ENCODE data around the gene CTPS1. TPM values are rescaled to one million over a fixed set of nuclear protein-coding genes. Genes with fewer than 3 reads are reported as not detected.

CTPS1 gene
- total RNA-seq, 1 experiment from 2014 or later: 85.9 TPM

- BruUV-seq (replicated peaks): no TSS peak
- intact Hi-C loops (cut with micrococcal nuclease; ENCODE audit: unreplicated experiment): loop anchor here (10.0 kb wide), 1 partner anchor 342 kb away; no protein-coding TSS in a partner anchor
- CTCF ChIA-PET: interaction anchor here (0.7 to 2.3 kb wide), 8 partner anchors 11 to 108 kb away, joined by 3 to 20 read pairs (median 4); partner anchors contain the start of gene CITED4
- Mint-ChIP-seq H3K27ac (ENCODE audit: unreplicated experiment) (peak overlapping the region; percentile 23), H3K4me3 (ENCODE audit: low read depth, unreplicated experiment) (no peak overlapping the region), H3K27me3 (ENCODE audit: unreplicated experiment) (no peaks in the 10 kb centered on the region), H3K36me3 (ENCODE audit: insufficient read depth, unreplicated experiment) (peaks cover 5% of the 10 kb centered on the region), H3K9me3 (ENCODE audit: low read depth, unreplicated experiment) (no peaks in the 10 kb centered on the region), H3K4me1 (ENCODE audit: low read depth, unreplicated experiment) (peaks cover 47% of the 10 kb centered on the region)
- no peak for TF ChIP-seq CTCF (IDR thresholded peaks at IDR 0.05; ENCODE audit: unreplicated experiment)
- DNase-seq: no peak
Observed at GRCh38 chr1:40956407-40956806, 23.1 kb upstream of the CTPS1 start.

DNA sequence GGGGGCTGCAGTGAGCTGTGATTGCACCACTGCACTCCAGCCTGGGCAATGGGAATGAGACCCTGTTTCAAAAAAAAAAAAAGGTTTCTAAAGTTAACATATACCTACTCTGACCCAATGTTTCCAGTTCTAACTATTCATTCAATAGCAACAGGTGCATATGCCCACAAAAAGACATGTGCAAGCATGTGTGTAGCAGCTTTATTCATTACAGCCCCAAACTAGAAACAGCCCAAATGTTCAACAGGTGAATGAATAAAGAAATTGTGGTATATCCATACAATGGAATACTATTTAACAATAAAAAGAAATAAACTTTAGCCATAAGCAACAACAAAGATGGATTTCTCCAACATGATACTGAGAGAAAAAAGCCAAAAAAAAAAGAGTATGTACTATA lies 21.3 kb upstream of the CTPS1 start:
- no peaks in the 10 kb centered on the region for H3K27me3 Mint-ChIP-seq (ENCODE audit: unreplicated experiment)
- H3K4me3 Mint-ChIP-seq (ENCODE audit: low read depth, unreplicated experiment): no peak overlapping the region
- H3K9me3 Mint-ChIP-seq (ENCODE audit: low read depth, unreplicated experiment): no peaks in the 10 kb centered on the region
- TF ChIP-seq CTCF (IDR thresholded peaks at IDR 0.05; ENCODE audit: unreplicated experiment): no peak
- H3K27ac Mint-ChIP-seq (ENCODE audit: unreplicated experiment): no peak overlapping the region
- H3K36me3 Mint-ChIP-seq (ENCODE audit: insufficient read depth, unreplicated experiment): peaks cover 5% of the 10 kb centered on the region
- CTCF ChIA-PET: no interaction called here
- DNase-seq: no peak
- intact Hi-C loops (cut with micrococcal nuclease; ENCODE audit: unreplicated experiment): loop anchor here (10.0 kb wide), 1 partner anchor 343 kb away; no protein-coding TSS in a partner anchor
- BruUV-seq (replicated peaks): no TSS peak
- peaks cover 34% of the 10 kb centered on the region for H3K4me1 Mint-ChIP-seq (ENCODE audit: low read depth, unreplicated experiment)

DNA sequence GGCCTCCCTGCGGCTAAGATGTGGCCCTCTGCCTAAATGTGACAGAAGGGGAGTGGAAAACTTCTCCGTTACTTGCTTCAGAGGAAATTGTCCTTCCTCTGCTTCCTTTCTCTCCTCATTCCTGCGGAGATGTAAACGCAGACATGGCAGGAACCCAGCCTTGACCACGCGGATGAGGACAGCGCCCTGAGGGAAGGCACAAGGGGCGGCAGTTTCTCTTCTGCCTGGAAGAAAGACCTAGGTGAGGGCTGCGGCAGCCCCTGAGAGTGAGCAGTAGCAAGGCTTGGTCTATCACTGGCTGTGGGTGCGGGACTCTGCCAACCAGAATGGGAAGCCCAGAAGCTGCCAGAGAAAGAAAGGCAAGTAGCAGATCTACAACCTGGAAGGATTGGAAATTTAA lies 14.0 kb upstream of the CTPS1 start:
- H3K36me3 Mint-ChIP-seq (ENCODE audit: insufficient read depth, unreplicated experiment): peaks cover 6% of the 10 kb centered on the region
- BruUV-seq (replicated peaks): no TSS peak
- intact Hi-C loops (cut with micrococcal nuclease; ENCODE audit: unreplicated experiment): no loop called here
- no peak overlapping the region for H3K27ac Mint-ChIP-seq (ENCODE audit: unreplicated experiment)
- no peak overlapping the region for H3K4me3 Mint-ChIP-seq (ENCODE audit: low read depth, unreplicated experiment)
- peaks cover 12% of the 10 kb centered on the region for H3K4me1 Mint-ChIP-seq (ENCODE audit: low read depth, unreplicated experiment)
- no peaks in the 10 kb centered on the region for H3K27me3 Mint-ChIP-seq (ENCODE audit: unreplicated experiment)
- no peaks in the 10 kb centered on the region for H3K9me3 Mint-ChIP-seq (ENCODE audit: low read depth, unreplicated experiment)
- CTCF ChIA-PET: no interaction called here
- TF ChIP-seq CTCF (IDR thresholded peaks at IDR 0.05; ENCODE audit: unreplicated experiment): no peak
- no peak for DNase-seq

- DNase-seq: no peak
- intact Hi-C loops (cut with micrococcal nuclease; ENCODE audit: unreplicated experiment): no loop called here
- H3K27me3 Mint-ChIP-seq (ENCODE audit: unreplicated experiment): no peaks in the 10 kb centered on the region
- BruUV-seq (replicated peaks): no TSS peak
- H3K4me1 Mint-ChIP-seq (ENCODE audit: low read depth, unreplicated experiment): peaks cover 12% of the 10 kb centered on the region
- no peak for TF ChIP-seq CTCF (IDR thresholded peaks at IDR 0.05; ENCODE audit: unreplicated experiment)
- H3K27ac Mint-ChIP-seq (ENCODE audit: unreplicated experiment): no peak overlapping the region
- H3K4me3 Mint-ChIP-seq (ENCODE audit: low read depth, unreplicated experiment): no peak overlapping the region
- CTCF ChIA-PET: interaction anchor here (1.4 kb wide), 1 partner anchor 11 kb away, joined by 4 read pairs; no protein-coding TSS in a partner anchor
- H3K36me3 Mint-ChIP-seq (ENCODE audit: insufficient read depth, unreplicated experiment): peaks cover 6% of the 10 kb centered on the region
- H3K9me3 Mint-ChIP-seq (ENCODE audit: low read depth, unreplicated experiment): no peaks in the 10 kb centered on the region
Observed at GRCh38 chr1:40966417-40966816, 13.1 kb upstream of the CTPS1 start.

Measured in Calu3 (cell line).